Smooth muscle cell (in vitro differentiated cells): ENCODE results near the gene RSPRY1. TPM values are rescaled to one million over a fixed set of nuclear protein-coding genes. Genes with fewer than 3 reads are reported as not detected.

Source experiments
- DNase-seq: peaks from one replicate; lab custom pipeline; 2025; ENCODE audit not compliant: unreplicated experiment; lab: John Stamatoyannopoulos, UW
- H2AFZ ChIP-seq: fragments of 200-600 bp; sonication (generic); 2 replicates; pipeline ENCODE4 v1.6.0; 2016; ENCODE audit warnings: antibody characterized with exemption, low read depth, mild to moderate bottlenecking
- H3F3A ChIP-seq: fragments of 200-600 bp; sonication (generic); 2 replicates; pipeline ENCODE4 v1.6.0; 2017; ENCODE audit warnings: antibody characterized with exemption, low read depth
- H3K27ac ChIP-seq: fragments of 200-600 bp; sonication (generic); 2 replicates; pipeline ENCODE4 v1.5.1; 2016; ENCODE audit warnings: low read depth, mild to moderate bottlenecking
- H3K27me3 ChIP-seq: fragments of 200-600 bp; sonication (generic); 2 replicates; pipeline ENCODE4 v1.6.1; 2016; ENCODE audit warnings: low read depth, mild to moderate bottlenecking
- H3K36me3 ChIP-seq: fragments of 200-600 bp; sonication (generic); 2 replicates; pipeline ENCODE4 v1.5.1; 2016; ENCODE audit warnings: low read depth
- H3K4me1 ChIP-seq: fragments of 200-600 bp; sonication (generic); 2 replicates; pipeline ENCODE4 v1.5.1; 2016; ENCODE audit warnings: low read depth
- H3K4me2 ChIP-seq: fragments of 200-600 bp; sonication (generic); 2 replicates; pipeline ENCODE4 v1.6.0; 2016; ENCODE audit warnings: mild to moderate bottlenecking
- H3K4me3 ChIP-seq: fragments of 200-600 bp; sonication (generic); 2 replicates; pipeline ENCODE4 v1.5.1; 2016; ENCODE audit warnings: mild to moderate bottlenecking
- H3K79me2 ChIP-seq: fragments of 200-600 bp; sonication (generic); 2 replicates; pipeline ENCODE4 v1.6.0; 2016; ENCODE audit warnings: low read depth, mild to moderate bottlenecking
- H3K9ac ChIP-seq: fragments of 200-600 bp; sonication (generic); 2 replicates; pipeline ENCODE4 v1.6.0; 2016; ENCODE audit warnings: low read depth
- H3K9me3 ChIP-seq: fragments of 200-600 bp; sonication (generic); replicated peaks from 2 replicates; pipeline ENCODE4 v1.5.1; 2016; ENCODE audit warnings: low read depth
- H4K20me1 ChIP-seq: fragments of 200-600 bp; sonication (generic); 2 replicates; pipeline ENCODE4 v1.6.0; 2016; ENCODE audit warnings: low read depth
- WGBS: methylation state at CpG from one replicate; pipeline ENCODE4 v1.1.7; 2016; ENCODE audit warnings: low lambda C conversion rate; 5-methylcytosine and 5-hydroxymethylcytosine counted together
- polyA plus RNA-seq: library from polyadenylated mRNA; unstranded; fragments of >200 nt; fragmentation: Nextera tagmentation; extraction: Ambion mirVana; gene quantifications from 2 replicates; pipeline ENCODE4 v1.2.1, GENCODE V29; 2016
- total RNA-seq: library from RNA; depleted of rRNA; stranded (reverse); fragments of >200 nt; gene quantifications from 2 replicates; pipeline ENCODE4 v1.2.3, GENCODE V29; 2014
- TF ChIP-seq, protein P1 (sequence below): fragments of 200-600 bp; sonication (generic); IDR thresholded peaks from 2 replicates; pipeline ENCODE4 v1.5.1; 2017; ENCODE audit warnings: borderline replicate concordance, mild to moderate bottlenecking, antibody characterized with exemption; ENCODE audit not compliant: insufficient read depth, poor library complexity, severe bottlenecking

Gene RSPRY1
- total and polyA plus RNA-seq, 2 experiments from 2014 or later, result 42.0 to 57.1 TPM

DNA sequence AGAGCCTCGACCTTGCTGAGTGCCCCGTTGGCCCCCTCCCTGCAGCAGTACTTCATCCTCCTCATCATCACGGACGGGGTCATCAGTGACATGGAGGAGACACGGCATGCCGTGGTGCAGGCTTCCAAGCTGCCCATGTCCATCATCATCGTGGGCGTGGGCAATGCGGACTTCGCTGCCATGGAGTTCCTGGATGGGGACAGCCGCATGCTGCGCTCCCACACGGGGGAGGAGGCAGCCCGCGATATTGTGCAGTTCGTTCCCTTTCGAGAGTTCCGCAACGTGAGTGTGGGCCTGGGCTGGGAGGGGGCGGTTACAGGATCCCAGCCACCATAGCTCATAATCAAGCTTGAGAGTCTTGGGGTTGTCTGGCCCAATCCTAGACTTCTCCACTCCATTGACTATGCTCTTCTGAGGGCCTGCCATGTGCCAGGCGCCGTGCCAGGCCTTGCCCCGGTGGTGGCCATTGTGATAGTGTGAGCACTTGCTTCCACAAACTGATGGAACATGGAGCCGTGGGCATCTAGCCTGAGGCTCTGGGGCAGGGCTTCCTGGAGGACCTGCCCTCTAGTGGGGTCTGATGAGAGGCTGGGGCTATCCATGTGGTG, 40.0 kb upstream of the RSPRY1 start:
- H2AFZ ChIP-seq, result no peak overlapping the region
- no peaks in the 10 kb centered on the region for H3F3A ChIP-seq
- no peak overlapping the region for H3K4me3 ChIP-seq
- no peak overlapping the region for H3K4me2 ChIP-seq
- no peak overlapping the region for H3K9ac ChIP-seq
- no peaks in the 10 kb centered on the region for H3K36me3 ChIP-seq
- no peaks in the 10 kb centered on the region for H3K27me3 ChIP-seq
- no peaks in the 10 kb centered on the region for H3K79me2 ChIP-seq
- 94% methylated on average over 24 of the region's 24 CpGs for WGBS
- H3K27ac ChIP-seq, result no peak overlapping the region
- H4K20me1 ChIP-seq, result no peaks in the 10 kb centered on the region
- no peaks in the 10 kb centered on the region for H3K9me3 ChIP-seq
- no peak for DNase-seq
- H3K4me1 ChIP-seq, result peaks cover 7% of the 10 kb centered on the region
- TF ChIP-seq, protein P1, sequence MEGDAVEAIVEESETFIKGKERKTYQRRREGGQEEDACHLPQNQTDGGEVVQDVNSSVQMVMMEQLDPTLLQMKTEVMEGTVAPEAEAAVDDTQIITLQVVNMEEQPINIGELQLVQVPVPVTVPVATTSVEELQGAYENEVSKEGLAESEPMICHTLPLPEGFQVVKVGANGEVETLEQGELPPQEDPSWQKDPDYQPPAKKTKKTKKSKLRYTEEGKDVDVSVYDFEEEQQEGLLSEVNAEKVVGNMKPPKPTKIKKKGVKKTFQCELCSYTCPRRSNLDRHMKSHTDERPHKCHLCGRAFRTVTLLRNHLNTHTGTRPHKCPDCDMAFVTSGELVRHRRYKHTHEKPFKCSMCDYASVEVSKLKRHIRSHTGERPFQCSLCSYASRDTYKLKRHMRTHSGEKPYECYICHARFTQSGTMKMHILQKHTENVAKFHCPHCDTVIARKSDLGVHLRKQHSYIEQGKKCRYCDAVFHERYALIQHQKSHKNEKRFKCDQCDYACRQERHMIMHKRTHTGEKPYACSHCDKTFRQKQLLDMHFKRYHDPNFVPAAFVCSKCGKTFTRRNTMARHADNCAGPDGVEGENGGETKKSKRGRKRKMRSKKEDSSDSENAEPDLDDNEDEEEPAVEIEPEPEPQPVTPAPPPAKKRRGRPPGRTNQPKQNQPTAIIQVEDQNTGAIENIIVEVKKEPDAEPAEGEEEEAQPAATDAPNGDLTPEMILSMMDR, result no peak

DNA sequence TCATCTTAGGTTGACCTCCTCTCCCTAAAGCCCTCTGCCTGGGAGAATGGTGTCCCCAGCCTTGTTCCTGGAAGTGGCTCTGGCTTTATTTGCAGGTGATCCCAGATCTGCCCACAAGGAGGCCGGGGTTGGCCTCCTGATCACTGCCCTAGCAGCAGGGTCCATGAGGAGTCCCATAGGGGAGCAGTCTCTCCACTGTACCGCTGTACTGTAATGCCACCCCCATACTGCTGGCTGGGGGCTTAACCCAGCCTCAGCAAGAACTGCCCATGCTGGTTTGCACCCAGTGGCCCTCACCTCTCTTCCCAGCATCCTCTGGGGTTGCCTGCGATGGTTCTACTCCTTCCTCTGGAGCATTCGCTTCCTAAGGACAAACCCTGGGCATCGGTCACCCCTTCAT, 39.4 kb upstream of the RSPRY1 start:
- WGBS, result 97% methylated on average over 5 of the region's 5 CpGs
- H3K4me1 ChIP-seq, result peaks cover 7% of the 10 kb centered on the region
- H3K4me2 ChIP-seq, result no peak overlapping the region
- H3K4me3 ChIP-seq, result no peak overlapping the region
- DNase-seq, result no peak
- no peak overlapping the region for H2AFZ ChIP-seq
- no peaks in the 10 kb centered on the region for H3F3A ChIP-seq
- TF ChIP-seq, protein P1, result no peak
- no peaks in the 10 kb centered on the region for H3K27me3 ChIP-seq
- no peaks in the 10 kb centered on the region for H3K36me3 ChIP-seq
- H3K9me3 ChIP-seq, result no peaks in the 10 kb centered on the region
- no peak overlapping the region for H3K27ac ChIP-seq
- no peaks in the 10 kb centered on the region for H4K20me1 ChIP-seq
- H3K79me2 ChIP-seq, result no peaks in the 10 kb centered on the region
- no peak overlapping the region for H3K9ac ChIP-seq

- Histone ChIP-seq H3K79me2 (no peaks in the 10 kb centered on the region), H3K27ac (no peak overlapping the region), H2AFZ (no peak overlapping the region), H3K36me3 (no peaks in the 10 kb centered on the region), H3K4me1 (peaks cover 7% of the 10 kb centered on the region), H3K4me2 (no peak overlapping the region), H3K9ac (no peak overlapping the region), H3K9me3 (no peaks in the 10 kb centered on the region), H4K20me1 (no peaks in the 10 kb centered on the region), H3K27me3 (no peaks in the 10 kb centered on the region), H3F3A (no peaks in the 10 kb centered on the region), H3K4me3 (no peak overlapping the region)
- TF ChIP-seq, protein P1, result no peak
- 61% methylated on average over 14 of the region's 14 CpGs for WGBS
- no peak for DNase-seq
Measured at GRCh38 chr16:57147381-57148221, 38.5 kb upstream of the RSPRY1 start.
